ENCODE measurements around the gene SAFB. TPM values are rescaled to one million over a fixed set of nuclear protein-coding genes. Genes with fewer than 3 reads are reported as not detected.
A peak's percentile ranks its signal among the peaks of the same experiment; 100 is the strongest.

SAFB gene
- total RNA-seq, 4 donors from 2014 or later, result 40.5 to 80.1 (median 59.2) TPM

DNA sequence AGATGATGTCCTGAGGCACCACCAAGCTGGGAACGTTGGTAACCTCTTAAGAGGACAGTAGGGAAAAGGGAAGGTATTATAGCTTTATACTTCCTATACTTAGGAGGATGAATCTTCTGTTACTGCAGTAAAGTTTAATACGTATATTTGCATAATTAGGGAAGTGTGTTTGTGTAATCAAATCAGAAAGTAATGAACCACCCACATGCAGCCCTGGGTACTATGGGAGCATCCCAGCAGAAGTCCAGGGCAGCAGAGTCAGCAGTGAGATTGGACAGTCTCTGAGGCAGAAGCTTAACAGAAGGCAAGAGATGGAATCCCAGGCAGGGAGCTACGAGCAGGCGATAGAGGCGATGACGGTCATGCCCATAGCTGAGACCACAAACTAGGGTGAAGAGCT, 12.5 kb downstream of the SAFB start:
- no peak overlapping the region for H3K27ac ChIP-seq
- H3K4me1 ChIP-seq, result peaks cover 16 to 90% (median 28%) of the 10 kb centered on the region in 3 donors
- no peak overlapping the region for H3K4me3 ChIP-seq
- no peak for DNase-seq
- intact Hi-C loops (cut with DNase I), result no loop called here
- no peaks in the 10 kb centered on the region for H3K27me3 ChIP-seq
- TF ChIP-seq CTCF (IDR thresholded peaks at IDR 0.05), result no peak
- no peak for TF ChIP-seq POLR2A (IDR thresholded peaks at IDR 0.05)
- 85 to 89% methylated on average over 6 of the region's 6 CpGs for WGBS, 2 donors
- no peaks in the 10 kb centered on the region for H3K9me3 ChIP-seq
- peaks cover 0 to 27% (median 0%) of the 10 kb centered on the region in 3 donors for H3K36me3 ChIP-seq

GRCh38 chr19:5637971-5638370, 15.1 kb downstream of the SAFB start:
- no peak for DNase-seq
- intact Hi-C loops (cut with DNase I), result no loop called here

GRCh38 chr19:5641171-5641570, 18.3 kb downstream of the SAFB start:
- no peak for TF ChIP-seq CTCF (IDR thresholded peaks at IDR 0.05)
- no peak for TF ChIP-seq POLR2A (IDR thresholded peaks at IDR 0.05)
- H3K27me3 ChIP-seq, result no peaks in the 10 kb centered on the region
- WGBS, 2 donors, result 41 to 48% methylated on average over 4 of the region's 4 CpGs
- H3K27ac ChIP-seq, result peak overlapping the region in 3 of 4 donors; percentile 45 to 63 (median 60)
- H3K36me3 ChIP-seq, result peaks cover 6 to 62% (median 29%) of the 10 kb centered on the region in 3 donors
- intact Hi-C loops (cut with DNase I), result no loop called here
- no peaks in the 10 kb centered on the region for H3K9me3 ChIP-seq
- no peak for DNase-seq
- H3K4me3 ChIP-seq, result no peak overlapping the region
- H3K4me1 ChIP-seq, result peaks cover 10 to 64% (median 19%) of the 10 kb centered on the region in 3 donors

More at GRCh38 chr19:5637971-5638370, 15.1 kb downstream of the SAFB start:
- no peaks in the 10 kb centered on the region for H3K27me3 ChIP-seq
- peak overlapping the region in 1 of 4 donors; percentile 26 for H3K27ac ChIP-seq
- TF ChIP-seq POLR2A (IDR thresholded peaks at IDR 0.05), result no peak
- no peak for TF ChIP-seq CTCF (IDR thresholded peaks at IDR 0.05)
- H3K4me3 ChIP-seq, result no peak overlapping the region
- no peaks in the 10 kb centered on the region for H3K9me3 ChIP-seq
- H3K4me1 ChIP-seq, result peaks cover 10 to 90% (median 22%) of the 10 kb centered on the region in 3 donors
- peaks cover 0 to 37% (median 12%) of the 10 kb centered on the region in 3 donors for H3K36me3 ChIP-seq
- 42 to 58% methylated on average over 1 of the region's 1 CpG for WGBS, 2 donors

DNA sequence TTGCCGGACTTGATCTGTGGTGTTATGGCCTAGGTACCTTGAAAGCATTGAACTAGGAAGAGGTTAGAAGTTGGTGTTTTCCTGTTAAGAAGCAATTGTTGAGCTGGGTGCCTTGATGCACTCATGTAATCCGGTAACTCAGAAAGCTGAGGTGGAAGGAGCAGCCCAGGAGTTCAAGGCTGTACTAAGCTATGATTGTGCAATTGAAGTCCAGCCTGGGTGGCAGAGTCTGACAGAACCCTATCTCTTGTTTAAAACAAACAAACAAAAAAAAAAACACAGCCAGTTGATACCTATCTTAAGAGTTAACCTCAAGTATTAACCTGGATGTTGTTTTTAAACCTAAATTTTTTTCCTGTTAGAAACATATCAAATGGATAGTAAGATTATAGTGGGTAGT, 19.3 kb downstream of the SAFB start:
- H3K4me3 ChIP-seq, result no peak overlapping the region
- H3K36me3 ChIP-seq, result peaks cover 15 to 62% (median 29%) of the 10 kb centered on the region in 3 donors
- peak overlapping the region in 1 of 4 donors; percentile 60 for H3K27ac ChIP-seq
- H3K4me1 ChIP-seq, result peaks cover 10 to 62% (median 18%) of the 10 kb centered on the region in 3 donors
- no peak for DNase-seq
- WGBS, 2 donors, result 81 to 83% methylated on average over 2 of the region's 2 CpGs
- intact Hi-C loops (cut with DNase I), result no loop called here
- TF ChIP-seq CTCF (IDR thresholded peaks at IDR 0.05) (no peak), POLR2A (IDR thresholded peaks at IDR 0.05) (no peak)
- H3K9me3 ChIP-seq, result no peaks in the 10 kb centered on the region
- H3K27me3 ChIP-seq, result no peaks in the 10 kb centered on the region

GRCh38 chr19:5643060-5643459, 20.2 kb downstream of the SAFB start:
- no peak overlapping the region for H3K27ac ChIP-seq
- DNase-seq, result no peak
- peaks cover 9 to 53% (median 14%) of the 10 kb centered on the region in 3 donors for H3K4me1 ChIP-seq
- intact Hi-C loops (cut with DNase I), result no loop called here
- 66 to 85% methylated on average over 4 of the region's 4 CpGs for WGBS, 2 donors
- peaks cover 21 to 67% (median 38%) of the 10 kb centered on the region in 3 donors for H3K36me3 ChIP-seq
- TF ChIP-seq POLR2A (IDR thresholded peaks at IDR 0.05) (no peak), CTCF (IDR thresholded peaks at IDR 0.05) (no peak)
- H3K9me3 ChIP-seq, result no peaks in the 10 kb centered on the region
- no peaks in the 10 kb centered on the region for H3K27me3 ChIP-seq
- no peak overlapping the region for H3K4me3 ChIP-seq

Data from esophagus squamous epithelium (tissue), 5 donors.